ENCODE measurements around the gene RARRES1. TPM values are rescaled to one million over a fixed set of nuclear protein-coding genes. Genes with fewer than 3 reads are reported as not detected.

The RARRES1 gene
- total and polyA plus RNA-seq, 7 donors, result 0.69 to 28.1 (median 2.9) TPM

DNA sequence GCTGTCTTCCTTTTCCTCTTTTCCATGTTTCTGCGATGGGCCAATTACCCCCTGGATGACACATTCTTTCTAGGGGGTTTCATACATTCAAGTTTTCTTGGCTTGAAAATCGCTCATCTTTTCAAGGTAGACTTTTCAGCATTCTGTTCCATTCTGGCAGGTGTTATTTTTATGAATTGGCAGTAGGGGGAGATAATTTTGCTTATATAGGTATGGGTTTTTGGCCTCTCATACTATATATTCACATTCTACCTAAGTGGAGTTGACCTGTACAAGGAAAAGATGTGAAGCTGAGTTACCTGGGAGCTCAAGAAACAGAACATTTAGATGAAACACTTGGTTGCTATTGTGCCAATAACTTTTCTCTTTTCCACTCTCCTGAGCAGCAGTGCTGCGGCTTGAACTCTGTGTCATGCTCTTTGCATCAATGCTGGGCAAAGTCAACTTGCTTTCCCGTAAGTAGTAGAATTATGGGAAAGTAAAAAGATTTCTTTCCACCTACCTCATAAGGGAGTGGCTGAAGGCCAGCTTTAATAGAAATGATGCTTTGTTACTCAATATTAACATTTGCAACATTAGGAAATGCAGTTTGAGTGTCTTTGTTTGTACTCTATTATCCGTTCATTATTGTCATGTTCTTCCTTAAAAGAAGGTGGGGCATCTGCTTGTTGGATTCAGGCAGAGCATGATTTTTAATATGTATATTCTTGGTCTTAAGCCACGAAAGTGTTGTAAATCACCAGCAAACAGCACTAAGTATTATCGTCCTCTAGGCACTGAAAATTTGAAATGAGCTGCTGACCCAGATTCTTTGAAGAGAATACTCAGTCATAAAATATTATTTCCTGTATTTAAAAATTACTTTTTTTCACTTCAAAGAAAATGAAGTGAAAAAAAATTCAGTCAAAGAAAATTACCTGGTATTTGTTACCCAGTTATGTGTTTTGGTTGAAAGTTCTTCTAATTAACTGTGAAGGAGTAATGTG is 41.9 kb upstream of the RARRES1 start:
- intact Hi-C loops (cut with DNase I), result no loop called here
- H3K36me3 ChIP-seq (ENCODE audit: insufficient read depth in 1 of 2, low read depth in 1 of 2), result no peaks in the 10 kb centered on the region
- H3K4me3 ChIP-seq, result no peak overlapping the region
- WGBS, 3 donors, result 74 to 82% (median 80%) methylated on average over 7 of the region's 7 CpGs
- H3K27me3 ChIP-seq (ENCODE audit: insufficient read depth in 3 of 3, low read length in 2 of 3), result no peaks in the 10 kb centered on the region
- no peak overlapping the region for H3K27ac ChIP-seq
- no peak for ATAC-seq
- TF ChIP-seq, protein P1, sequence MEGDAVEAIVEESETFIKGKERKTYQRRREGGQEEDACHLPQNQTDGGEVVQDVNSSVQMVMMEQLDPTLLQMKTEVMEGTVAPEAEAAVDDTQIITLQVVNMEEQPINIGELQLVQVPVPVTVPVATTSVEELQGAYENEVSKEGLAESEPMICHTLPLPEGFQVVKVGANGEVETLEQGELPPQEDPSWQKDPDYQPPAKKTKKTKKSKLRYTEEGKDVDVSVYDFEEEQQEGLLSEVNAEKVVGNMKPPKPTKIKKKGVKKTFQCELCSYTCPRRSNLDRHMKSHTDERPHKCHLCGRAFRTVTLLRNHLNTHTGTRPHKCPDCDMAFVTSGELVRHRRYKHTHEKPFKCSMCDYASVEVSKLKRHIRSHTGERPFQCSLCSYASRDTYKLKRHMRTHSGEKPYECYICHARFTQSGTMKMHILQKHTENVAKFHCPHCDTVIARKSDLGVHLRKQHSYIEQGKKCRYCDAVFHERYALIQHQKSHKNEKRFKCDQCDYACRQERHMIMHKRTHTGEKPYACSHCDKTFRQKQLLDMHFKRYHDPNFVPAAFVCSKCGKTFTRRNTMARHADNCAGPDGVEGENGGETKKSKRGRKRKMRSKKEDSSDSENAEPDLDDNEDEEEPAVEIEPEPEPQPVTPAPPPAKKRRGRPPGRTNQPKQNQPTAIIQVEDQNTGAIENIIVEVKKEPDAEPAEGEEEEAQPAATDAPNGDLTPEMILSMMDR (IDR thresholded peaks at IDR 0.05), result no peak
- no peak for DNase-seq
- H3K4me1 ChIP-seq, result peaks cover 6% of the 10 kb centered on the region
- no peaks in the 10 kb centered on the region for H3K9me3 ChIP-seq

DNA sequence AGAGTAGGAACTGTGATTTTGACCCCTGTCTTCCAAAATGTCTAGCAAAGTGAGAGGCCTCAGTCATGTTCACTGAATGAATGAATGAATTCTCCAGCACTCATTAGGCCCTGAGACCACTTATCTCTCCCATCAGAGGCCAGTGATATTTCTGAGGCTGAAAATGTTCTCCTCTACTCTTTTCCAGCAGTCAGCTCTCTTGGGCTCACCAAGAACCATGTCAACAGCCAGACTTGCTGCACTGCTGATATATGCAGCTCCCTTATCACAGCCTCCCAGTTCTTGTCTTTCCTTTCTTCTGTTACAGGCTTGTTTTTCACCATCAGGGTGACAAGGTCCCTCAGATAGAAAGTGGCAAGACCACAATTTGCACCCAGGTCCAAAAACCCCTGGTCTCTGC is 40.9 kb upstream of the RARRES1 start:
- H3K4me3 ChIP-seq, result no peak overlapping the region
- no peak overlapping the region for H3K27ac ChIP-seq
- H3K4me1 ChIP-seq, result peaks cover 16% of the 10 kb centered on the region
- H3K36me3 ChIP-seq (ENCODE audit: insufficient read depth in 1 of 2, low read depth in 1 of 2), result no peaks in the 10 kb centered on the region
- TF ChIP-seq, protein P1 (IDR thresholded peaks at IDR 0.05), result no peak
- H3K9me3 ChIP-seq, result no peaks in the 10 kb centered on the region
- DNase-seq, result no peak
- no peak for ATAC-seq
- no peaks in the 10 kb centered on the region for H3K27me3 ChIP-seq (ENCODE audit: insufficient read depth in 3 of 3, low read length in 2 of 3)
- intact Hi-C loops (cut with DNase I), result no loop called here

DNA sequence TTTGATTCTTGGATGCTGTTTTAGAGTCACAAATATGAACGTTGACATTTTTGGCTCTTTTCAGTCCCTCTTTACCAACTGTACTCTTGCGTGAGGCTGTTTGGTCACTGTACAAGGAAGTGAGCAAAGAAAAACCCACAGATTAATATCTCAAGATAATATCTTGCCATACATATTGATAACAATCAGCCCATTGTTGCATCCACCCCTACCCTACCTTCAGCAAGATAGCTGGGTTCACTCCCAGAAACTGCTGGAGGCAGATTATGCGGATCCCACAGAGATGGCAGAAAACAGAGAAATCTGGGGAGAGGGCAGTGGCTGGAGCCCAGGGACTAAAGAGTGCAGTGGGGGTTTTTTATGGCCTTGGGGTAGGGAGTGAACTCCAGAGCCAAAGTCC is 39.7 kb upstream of the RARRES1 start:
- intact Hi-C loops (cut with DNase I), result no loop called here
- Histone ChIP-seq H3K27me3 (ENCODE audit: insufficient read depth in 3 of 3, low read length in 2 of 3) (no peaks in the 10 kb centered on the region), H3K27ac (no peak overlapping the region), H3K9me3 (no peaks in the 10 kb centered on the region), H3K36me3 (ENCODE audit: insufficient read depth in 1 of 2, low read depth in 1 of 2) (no peaks in the 10 kb centered on the region), H3K4me1 (peaks cover 23% of the 10 kb centered on the region), H3K4me3 (no peak overlapping the region)
- ATAC-seq, result no peak
- WGBS, 3 donors, result 70 to 77% (median 74%) methylated on average over 3 of the region's 3 CpGs
- TF ChIP-seq, protein P1 (IDR thresholded peaks at IDR 0.05), result no peak
- DNase-seq, result no peak

DNA sequence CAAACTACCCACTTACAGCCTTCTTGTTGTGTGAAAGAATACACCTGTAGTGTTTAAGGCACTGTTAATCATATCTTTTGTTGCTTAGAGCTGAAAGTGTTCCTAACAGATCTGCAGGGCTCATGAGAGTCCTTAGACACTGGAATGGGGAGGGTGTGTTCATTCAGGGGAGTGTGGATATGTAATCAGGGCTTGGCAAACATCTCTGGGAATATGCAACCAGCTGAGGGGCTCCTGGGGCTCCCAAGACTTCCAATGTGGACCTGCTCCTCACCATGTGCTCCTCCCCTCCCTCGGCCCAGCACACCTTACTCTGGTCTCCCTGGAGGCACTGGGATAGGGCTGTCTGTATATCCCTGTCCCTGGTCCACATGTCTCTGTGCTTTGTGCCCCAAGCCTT is 39.3 kb upstream of the RARRES1 start:
- Histone ChIP-seq H3K27me3 (ENCODE audit: insufficient read depth in 3 of 3, low read length in 2 of 3) (no peaks in the 10 kb centered on the region), H3K4me3 (no peak overlapping the region), H3K9me3 (no peaks in the 10 kb centered on the region), H3K4me1 (peaks cover 23% of the 10 kb centered on the region), H3K27ac (no peak overlapping the region), H3K36me3 (ENCODE audit: insufficient read depth in 1 of 2, low read depth in 1 of 2) (no peaks in the 10 kb centered on the region)
- TF ChIP-seq, protein P1 (IDR thresholded peaks at IDR 0.05), result no peak
- ATAC-seq (no peak), DNase-seq (no peak)
- WGBS, 3 donors, result 91 to 100% (median 100%) methylated on average over 1 of the region's 1 CpG
- intact Hi-C loops (cut with DNase I), result no loop called here

All from psoas muscle (tissue), 8 donors.